HG03095 (cell line): Measurements from ENCODE around the gene MPDU1.

Experiments
- ATAC-seq: cut with Tn5 transposase; IDR thresholded peaks from one replicate; pipeline ENCODE4 v1.9.1; 2021; ENCODE audit warnings: moderate library complexity; ENCODE audit not compliant: unreplicated experiment

Gene MPDU1

DNA sequence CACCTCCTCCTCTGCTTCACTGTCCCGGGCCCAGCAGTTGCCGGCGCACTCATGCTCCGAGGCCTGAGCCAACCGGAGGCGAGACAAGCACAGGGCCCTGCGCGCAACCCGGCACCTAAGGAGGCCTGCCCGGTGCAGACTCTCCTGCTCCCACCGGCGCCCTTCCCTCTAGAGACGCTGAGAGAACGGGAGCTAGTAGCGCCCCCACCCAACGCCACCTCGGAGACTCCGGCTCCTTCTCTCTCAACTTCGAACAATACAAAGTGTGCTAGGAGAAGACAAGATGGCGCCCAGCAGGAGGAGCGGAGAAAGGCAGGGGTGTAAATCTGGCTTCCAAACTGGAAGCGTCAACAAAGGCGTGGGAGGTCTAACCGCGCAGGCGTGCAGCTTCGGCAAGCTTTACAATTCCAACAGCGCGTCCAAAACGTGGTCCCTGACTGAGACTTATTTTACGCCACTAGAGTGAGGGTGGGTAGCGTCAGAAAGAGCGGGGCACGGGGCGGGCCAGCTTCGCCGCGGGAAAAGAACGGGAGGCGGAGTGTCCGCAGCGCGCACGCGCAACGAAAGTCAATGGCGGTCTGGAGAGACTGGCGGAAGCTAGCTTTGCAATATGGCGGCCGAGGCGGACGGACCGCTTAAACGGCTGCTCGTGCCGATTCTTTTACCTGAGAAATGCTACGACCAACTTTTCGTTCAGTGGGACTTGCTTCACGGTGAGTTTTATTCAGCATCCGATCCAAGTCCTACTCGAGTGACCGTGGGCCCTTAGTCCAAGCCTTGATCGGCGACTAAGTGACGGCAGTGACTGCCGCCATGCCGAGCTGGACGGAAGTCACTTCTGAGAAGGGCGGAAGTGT is at the start of gene MPDU1:
TSS of gene MPDU1 (plus strand) at position 600 of the 857 bp plus-strand sequence. CDS start at position 611, 11 bp downstream.
- peak; percentile 54 for ATAC-seq

DNA sequence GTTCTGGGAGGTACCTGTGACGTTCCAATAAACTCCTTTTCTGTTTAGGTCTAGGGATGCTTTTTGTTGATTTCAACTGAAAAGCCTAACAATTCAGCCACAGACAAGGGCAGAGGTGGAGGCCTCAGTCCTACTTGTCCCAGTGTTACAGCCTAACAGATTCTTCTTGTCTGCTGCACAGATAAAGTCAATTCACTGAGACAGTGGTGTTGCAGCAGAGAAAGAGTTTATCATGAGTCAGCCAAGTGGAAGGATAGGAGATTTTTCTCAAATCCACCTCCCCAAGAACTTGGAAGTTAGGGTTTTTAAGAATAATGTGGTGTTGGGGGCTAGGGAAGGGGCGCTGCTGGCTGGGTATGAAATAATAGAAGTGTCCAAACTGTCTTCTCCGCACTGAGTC is 45.6 kb upstream of the MPDU1 start:
- no peak for ATAC-seq

DNA sequence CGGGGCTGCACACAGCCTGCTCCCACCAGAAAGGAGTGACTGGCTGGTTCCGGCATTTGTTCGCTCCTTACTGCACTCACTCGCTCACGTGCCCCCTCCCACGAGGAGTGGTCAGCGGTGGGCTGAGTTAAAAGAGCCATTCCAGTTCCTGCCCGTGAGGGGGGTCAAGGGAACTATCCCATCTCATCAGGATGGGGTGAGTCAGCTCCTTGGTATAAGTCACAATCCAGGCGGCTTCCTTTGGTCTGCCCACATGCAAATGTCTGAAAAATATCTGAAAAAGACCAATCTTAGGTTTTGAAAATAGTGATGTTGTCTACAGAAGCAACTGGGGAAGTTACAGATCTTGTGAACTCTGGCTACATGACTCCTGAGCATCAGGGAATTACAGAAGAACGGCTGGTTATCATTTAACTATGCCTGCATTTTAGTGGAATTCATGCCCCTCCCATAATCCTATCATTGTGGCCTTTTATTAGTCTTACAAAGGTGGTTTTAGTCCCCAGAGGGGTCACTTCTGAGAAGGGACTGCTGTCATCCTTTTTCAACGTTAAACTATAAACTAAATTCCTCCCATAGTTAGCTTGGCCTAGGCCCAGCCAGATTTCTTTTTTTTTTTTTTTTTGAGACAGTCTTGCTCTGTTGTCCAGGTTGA is 44.6 kb upstream of the MPDU1 start:
- ATAC-seq, result no peak

DNA sequence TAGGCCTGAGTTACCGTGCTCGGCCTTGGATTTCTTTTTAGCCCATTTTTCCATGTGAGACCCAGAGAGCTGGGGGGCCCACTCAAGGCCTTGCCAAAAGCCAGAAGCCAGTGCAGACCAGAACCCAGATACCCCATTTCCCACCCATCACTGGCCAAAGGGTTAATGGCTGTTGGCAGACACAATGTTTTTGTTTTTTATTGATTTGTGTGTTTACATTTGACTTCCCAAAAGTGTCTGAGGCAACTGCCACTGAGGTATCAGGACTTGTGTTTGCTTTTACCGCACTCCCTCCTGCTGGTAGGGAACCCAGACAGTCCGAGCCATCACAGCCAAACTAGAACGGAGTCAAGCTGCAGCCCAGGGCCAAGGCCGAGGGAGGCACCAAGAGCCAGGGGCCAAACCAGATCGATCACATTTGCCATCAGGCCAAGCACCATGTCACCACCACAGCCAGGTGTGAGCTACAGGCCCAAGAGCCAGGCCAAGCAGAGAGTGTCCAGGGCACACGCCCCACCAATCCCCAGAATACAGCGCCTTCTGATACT is 42.5 kb upstream of the MPDU1 start:
- no peak for ATAC-seq

DNA sequence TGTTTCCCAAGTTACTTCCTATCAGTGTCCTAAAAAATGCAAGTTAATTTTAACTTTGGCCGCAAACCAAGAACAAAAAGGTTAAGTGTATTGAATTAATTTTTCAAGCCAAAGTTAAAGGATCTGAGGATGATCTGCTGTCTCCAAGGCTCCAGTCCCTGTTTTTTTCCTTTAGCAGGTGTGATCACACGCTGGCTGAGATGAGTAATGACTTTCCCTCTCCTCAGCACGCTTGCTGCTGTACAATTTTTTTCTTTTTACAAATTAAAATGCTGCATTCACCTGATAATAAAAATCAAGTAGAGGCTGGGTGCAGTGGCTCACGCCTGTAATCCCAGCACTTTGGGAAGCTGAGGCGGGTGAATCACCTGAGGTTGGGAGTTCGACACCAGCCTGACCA is 38.7 kb upstream of the MPDU1 start:
- no peak for ATAC-seq

DNA sequence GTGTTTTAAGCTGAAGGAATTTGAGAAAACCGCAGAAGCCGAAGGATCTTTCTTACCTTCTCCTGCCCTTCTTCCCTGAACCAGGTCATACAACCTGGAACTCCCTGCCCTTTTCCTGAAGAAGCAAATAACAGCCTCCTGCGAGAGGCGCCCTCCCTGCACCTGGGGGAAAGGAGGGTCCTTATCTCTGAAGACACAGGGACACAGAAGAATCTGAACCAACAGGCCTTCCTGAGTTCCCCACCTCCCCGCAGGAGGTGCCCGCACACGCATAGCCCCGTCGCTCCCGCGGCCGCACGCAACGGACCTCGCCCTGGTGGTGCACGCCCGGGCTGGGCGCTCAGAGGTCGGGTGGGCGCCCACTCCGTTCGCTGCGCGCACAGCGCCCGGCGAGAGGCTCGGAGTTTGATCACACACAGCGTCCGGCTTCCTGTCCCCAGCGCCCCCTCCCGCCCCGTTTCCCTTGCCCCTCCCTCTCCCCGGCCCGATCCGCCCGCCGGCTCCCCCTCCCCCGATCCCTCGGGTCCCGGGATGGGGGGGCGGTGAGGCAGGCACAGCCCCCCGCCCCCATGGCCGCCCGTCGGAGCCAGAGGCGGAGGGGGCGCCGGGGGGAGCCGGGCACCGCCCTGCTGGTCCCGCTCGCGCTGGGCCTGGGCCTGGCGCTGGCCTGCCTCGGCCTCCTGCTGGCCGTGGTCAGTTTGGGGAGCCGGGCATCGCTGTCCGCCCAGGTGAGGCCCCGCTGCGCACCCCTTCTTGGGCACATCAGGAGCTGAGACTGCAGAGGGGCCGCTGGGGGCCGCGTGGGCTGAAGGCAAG is 34.9 kb upstream of the MPDU1 start, which contains the start of gene TNFSF12:
TSS of gene TNFSF12 (plus strand) at position 474 of the 816 bp plus-strand sequence. CDS start at position 570, 96 bp downstream.
- no peak for ATAC-seq

DNA sequence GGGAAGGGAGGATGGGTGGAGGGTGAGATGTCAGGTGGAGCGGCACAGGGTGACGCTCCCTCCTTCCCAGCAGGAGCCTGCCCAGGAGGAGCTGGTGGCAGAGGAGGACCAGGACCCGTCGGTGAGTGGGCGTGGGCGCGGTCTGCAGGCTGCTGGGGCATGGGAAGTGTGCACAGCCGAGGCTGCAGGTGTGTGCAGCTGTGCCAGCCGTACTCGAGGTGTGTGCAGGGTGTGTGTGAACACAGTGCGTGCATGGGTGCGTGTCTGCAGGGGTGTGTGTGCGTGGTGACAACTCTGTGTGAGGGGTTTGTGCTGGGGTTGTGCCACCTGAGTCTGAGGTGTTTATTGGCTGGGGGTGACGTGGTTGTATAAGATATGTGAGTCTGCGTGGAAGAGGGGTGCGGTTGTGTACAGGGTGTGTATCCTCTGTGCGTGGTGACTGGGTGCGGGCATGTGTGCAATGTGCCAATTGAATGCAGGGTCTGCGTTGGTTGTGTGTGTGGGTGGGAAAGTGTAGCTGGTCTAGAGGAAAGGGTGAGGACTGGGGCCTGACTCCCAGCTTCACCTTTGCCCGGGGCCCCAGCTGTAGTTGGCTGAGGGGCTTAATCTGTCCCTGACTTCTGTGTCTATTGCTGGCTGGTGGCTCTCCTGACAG is 34.1 kb upstream of the MPDU1 start:
- ATAC-seq, result no peak

DNA sequence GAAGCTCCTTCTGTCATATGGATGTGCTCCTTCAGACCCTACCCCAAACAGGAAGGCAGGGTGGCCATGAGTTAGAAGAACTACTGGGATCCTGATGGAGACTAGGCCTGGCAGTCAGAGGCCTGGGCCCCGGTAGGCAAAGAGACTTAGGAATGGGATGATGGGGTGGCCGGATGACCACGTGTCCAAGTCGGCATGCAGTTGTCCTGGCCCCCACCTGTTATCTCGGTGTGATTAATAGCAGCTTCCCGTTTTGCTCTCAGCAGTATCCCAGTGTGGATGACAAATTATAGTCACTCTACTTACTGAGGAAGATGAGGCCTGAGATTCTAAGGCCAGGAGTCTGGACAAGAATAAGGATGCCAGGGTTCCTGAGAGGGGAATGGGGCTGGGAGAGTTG is 33.3 kb upstream of the MPDU1 start:
- no peak for ATAC-seq

DNA sequence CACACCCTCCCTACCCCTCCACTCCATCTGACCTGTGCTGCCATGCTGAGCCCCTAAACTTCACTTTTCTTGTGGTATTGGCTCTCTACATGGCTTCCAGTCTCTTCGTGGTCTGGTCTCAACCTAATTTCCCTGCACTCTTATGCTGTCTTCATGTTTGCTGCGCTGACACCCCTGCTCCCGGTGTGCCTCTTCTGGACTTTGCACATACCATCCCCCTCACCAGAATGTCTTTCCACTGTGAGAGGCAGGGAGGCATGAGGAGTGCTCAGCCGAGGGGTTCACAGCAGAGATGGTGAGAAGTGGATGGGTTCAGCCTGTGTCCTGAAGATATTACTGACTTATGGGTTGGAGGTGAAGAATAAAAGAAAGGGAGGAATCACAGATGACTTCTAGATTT is 32.3 kb upstream of the MPDU1 start:
- no peak for ATAC-seq

DNA sequence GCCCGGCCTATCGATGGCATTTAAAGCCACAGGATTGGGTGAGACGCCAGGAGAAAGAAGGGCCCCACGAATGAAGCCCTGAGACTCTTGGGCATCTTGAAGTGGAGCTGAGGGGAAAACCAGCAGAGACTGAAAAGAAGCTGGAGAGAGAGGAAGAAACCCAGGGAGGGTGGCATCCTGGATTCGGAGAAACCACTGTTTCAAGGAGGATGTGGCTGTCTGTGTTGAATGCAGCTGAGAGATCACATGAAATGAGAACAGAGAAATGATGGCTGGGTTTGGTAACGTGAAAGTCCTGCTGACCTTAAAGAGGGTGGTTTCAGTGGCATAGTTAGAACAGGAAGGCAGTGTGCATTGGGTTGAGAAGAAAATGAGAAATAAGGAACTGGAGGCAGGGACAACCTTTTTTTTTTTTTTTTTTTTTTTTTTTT is 31.0 kb upstream of the MPDU1 start:
- peak; percentile 46 for ATAC-seq

DNA sequence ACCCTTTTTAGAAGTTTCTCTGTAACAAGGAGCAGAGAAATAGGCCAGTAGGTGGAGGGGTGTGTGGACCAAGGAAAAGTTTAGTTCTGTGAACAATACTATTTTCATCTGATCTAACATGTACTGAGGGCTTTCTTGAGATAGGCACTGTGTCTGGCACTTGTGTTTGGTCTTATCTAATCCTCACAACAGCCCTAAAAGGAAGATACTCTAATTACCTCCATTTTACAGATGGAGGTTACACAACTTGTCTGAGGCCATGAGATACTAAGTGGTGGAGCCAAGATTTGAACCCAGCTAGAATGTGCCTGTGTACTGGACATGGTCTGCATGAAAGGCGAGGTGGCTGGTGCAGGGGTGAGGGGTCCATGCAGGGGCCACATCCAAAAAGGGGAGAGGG is 30.3 kb upstream of the MPDU1 start:
- ATAC-seq, result no peak

DNA sequence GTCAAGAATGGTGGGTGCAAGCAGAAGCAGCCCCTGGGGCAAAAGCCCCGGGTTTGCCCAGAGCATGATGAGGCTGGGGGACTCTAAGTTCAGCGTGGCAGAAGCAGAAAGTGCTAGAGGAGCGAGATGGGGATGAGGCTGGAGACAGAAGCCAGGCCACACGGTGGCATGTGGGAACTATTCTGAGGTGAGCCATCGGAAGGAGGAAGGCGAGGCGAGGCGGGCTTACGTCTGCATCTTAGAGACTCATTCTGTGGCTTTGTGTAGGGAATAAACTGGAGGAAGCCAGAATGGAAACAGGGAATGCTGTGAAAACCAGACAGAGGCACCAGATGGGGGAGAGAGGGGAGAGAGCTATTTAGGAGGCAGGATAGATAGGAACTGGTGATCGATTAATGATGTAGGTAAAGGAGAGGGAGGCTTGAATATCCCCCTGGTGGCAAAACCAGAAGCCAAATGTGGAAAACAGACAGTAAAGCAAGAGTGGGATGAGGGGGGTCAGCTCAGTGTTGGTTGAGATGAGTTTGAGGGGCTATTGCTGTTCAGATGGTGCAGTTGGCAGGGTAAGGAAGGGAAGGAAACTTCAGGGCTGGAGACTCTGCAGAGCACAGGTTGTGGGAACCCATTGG is 28.2 kb upstream of the MPDU1 start:
- ATAC-seq, result no peak

DNA sequence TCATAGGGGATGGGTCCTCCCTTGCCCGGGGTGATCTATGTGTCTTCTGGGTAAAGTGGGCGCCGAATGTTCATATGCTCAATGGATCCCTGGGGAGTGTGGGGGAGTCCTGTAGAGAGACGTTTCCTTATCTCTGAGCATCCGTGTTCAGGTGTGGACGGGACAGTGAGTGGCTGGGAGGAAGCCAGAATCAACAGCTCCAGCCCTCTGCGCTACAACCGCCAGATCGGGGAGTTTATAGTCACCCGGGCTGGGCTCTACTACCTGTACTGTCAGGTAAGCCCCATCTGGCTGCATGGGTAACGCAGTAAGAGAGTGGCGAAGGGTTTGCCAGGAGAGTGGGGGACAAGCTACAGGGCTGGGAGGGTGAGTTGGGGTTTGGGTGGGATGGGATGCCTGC is 27.0 kb upstream of the MPDU1 start:
- ATAC-seq, result no peak

DNA sequence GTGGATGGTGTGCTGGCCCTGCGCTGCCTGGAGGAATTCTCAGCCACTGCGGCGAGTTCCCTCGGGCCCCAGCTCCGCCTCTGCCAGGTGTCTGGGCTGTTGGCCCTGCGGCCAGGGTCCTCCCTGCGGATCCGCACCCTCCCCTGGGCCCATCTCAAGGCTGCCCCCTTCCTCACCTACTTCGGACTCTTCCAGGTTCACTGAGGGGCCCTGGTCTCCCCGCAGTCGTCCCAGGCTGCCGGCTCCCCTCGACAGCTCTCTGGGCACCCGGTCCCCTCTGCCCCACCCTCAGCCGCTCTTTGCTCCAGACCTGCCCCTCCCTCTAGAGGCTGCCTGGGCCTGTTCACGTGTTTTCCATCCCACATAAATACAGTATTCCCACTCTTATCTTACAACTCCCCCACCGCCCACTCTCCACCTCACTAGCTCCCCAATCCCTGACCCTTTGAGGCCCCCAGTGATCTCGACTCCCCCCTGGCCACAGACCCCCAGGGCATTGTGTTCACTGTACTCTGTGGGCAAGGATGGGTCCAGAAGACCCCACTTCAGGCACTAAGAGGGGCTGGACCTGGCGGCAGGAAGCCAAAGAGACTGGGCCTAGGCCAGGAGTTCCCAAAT is 26.4 kb upstream of the MPDU1 start:
- no peak for ATAC-seq

DNA sequence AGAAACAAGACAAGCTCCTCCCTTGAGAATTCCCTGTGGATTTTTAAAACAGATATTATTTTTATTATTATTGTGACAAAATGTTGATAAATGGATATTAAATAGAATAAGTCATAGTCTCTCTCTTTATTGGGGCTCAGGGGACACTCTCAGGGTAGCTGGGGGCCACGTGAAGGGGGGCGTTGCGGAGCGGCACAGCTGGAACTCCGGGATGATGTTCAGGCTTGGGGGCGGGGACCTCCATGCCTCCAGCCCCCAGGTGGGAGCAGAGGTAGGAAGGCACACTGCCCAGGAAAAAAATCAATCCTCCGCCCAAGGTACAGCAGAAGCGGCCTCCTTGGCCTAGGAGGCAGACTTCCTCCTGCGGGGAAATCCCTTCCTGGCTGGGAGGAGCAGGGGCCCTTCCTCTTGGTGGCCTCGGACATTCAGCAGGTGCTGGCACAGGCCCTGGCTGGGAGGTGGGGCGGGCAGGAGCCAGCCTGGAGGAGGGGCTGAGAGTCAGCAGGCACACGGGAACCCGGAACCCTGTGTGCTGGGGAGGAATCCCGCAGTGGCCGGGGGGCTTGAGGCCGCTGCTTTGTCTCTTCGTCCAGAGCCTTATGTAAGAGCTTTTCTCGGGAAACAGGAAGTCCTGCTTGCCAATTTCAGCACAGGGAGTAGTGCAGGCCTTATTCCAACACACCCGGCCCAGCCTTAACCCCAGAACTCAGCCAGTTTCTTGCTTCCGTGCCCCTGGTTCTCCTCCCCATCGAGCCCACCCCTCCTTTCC is 25.7 kb upstream of the MPDU1 start:
- ATAC-seq, result no peak

DNA sequence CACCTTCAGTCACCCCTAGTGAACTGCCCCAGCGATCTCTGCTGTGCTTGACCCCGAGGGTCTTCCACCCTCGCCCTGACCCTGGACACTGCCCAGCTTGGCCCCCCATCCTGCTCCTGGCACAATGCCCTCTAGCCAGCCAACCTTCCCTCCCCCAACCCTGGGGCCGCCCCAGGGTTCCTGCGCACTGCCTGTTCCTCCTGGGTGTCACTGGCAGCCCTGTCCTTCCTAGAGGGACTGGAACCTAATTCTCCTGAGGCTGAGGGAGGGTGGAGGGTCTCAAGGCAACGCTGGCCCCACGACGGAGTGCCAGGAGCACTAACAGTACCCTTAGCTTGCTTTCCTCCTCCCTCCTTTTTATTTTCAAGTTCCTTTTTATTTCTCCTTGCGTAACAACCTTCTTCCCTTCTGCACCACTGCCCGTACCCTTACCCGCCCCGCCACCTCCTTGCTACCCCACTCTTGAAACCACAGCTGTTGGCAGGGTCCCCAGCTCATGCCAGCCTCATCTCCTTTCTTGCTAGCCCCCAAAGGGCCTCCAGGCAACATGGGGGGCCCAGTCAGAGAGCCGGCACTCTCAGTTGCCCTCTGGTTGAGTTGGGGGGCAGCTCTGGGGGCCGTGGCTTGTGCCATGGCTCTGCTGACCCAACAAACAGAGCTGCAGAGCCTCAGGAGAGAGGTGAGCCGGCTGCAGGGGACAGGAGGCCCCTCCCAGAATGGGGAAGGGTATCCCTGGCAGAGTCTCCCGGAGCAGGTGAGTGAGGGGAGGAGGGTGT is 24.9 kb upstream of the MPDU1 start, which contains the start of gene TNFSF13:
TSS of gene TNFSF13 (plus strand) at position 207 of the 776 bp plus-strand sequence. CDS start at position 497, 290 bp downstream.
- ATAC-seq, result no peak

DNA sequence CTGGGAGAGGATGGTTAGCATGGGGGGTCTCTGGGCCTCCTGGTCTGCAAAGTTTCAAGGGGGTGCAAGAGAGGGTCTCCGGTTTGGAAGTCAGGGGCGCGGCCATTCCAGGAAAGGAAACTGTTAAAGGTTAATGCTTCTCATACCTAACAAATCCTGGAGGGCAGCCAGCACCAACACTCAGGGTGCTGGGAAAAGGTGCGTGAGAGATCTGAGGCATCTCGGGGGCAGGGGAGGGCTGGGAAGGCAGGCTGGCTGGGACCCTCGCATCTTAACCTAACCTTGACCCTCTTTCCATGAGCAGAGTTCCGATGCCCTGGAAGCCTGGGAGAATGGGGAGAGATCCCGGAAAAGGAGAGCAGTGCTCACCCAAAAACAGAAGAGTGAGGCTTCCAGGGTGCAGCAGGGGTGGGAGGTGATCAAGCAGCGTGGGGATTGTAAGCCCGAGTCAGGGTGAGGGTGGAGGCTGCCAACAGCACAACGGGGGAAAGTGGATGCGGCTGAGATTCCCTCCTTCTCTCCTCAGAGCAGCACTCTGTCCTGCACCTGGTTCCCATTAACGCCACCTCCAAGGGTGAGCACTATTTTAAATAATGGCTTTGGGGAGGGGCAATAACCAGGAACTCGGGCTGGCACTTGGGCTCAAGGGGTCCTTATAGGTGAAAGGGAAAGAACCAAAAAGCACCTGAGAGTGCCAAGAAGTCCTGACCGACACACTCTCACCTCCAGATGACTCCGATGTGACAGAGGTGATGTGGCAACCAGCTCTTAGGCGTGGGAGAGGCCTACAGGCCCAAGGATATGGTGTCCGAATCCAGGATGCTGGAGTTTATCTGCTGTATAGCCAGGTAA is 24.1 kb upstream of the MPDU1 start:
- no peak for ATAC-seq
